Fibroblast of skin of right biceps (primary cell): ENCODE measurements around the gene KRTAP2-1.
"Not testable (repeated sequence)": the region's sequence is repeated elsewhere in the genome, so short reads cannot be mapped to it uniquely, and the experiment has no call there.

Experiments
- DNase-seq: peaks from one replicate; pipeline ENCODE4 v3.0.0-alpha.2; 2013

Gene KRTAP2-1, protein sequence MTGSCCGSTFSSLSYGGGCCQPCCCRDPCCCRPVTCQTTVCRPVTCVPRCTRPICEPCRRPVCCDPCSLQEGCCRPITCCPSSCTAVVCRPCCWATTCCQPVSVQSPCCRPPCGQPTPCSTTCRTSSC

DNA sequence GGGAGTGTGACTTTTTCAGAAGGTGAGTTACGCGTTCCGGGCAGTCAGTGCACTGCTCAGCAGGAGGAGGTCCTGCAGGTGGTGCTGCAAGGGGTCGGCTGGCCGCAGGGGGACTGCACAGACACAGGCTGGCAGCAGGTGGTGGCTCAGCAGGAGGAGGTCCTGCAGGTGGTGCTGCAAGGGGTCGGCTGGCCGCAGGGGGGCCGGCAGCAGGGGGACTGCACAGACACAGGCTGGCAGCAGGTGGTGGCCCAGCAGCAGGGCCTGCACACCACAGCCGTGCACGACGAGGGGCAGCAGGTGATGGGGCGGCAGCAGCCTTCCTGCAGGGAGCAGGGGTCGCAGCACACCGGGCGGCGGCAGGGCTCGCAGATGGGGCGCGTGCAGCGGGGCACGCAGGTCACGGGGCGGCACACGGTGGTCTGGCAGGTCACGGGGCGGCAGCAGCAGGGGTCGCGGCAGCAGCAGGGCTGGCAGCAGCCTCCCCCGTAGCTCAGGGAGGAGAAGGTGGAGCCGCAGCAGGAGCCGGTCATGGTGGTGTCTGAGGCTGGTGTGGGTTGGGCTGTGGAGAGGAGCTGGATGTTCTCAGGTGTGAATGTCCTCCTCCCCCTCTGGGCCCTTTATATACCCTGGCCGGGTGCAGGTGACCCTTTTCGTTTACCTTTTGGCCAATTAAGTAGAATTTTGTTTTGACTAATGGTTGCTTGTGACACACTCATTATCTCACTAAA, at the start of gene KRTAP2-1:
Gene KRTAP2-1, minus strand, starts transcription at position 582 of the 731 bp plus-strand sequence. Its CDS starts 49 bp downstream, at position 533.
- DNase-seq = not testable (repeated sequence)

DNA sequence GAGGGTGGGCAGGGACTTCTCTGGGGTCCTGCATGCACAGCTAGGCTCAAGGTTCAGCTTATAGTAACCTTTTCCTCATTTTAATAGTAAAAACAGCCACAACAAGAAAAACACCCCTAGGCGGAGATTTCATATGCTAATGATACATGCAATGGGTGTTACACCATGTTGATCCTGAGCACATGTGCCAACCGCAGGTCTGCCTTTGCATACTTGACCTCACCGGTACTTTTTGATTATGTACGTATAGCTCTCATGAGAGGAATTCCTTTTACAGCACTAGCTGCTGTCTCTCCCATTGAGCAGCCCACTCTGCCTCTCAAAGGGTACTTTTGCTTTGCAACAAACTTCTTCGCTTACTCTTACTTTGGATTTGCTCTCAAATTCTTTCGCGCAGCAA, 48.9 kb upstream of the KRTAP2-1 start:
- no peak for DNase-seq

DNA sequence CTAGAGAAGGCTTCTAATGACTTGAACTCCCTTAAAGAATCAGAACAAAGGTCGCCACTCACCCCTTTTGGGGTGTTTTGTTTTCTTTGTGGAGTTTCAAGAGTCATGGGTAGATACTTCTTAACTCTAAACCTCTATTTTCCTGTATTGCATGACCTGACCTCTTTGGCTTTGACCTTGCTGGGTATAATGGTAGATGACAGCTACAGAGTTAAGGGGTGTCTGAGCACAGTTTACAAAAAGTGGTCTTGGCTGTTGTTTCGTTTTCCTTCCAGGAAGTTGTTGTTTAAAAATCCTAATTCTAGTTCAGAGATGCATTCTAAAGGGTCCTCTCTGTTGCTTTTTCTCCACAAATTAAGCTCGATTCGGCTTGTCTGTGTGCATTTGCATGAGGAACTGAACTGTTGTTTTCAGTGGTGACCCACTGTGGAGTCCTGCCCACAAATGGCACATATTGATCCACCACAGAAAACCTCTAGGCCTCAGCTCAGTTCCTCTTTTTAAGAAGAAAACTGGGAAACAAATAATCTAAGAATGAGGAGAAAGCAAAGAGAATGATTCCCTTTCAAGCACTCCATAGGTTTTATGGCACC, 41.7 kb upstream of the KRTAP2-1 start:
- DNase-seq = not testable (repeated sequence)

DNA sequence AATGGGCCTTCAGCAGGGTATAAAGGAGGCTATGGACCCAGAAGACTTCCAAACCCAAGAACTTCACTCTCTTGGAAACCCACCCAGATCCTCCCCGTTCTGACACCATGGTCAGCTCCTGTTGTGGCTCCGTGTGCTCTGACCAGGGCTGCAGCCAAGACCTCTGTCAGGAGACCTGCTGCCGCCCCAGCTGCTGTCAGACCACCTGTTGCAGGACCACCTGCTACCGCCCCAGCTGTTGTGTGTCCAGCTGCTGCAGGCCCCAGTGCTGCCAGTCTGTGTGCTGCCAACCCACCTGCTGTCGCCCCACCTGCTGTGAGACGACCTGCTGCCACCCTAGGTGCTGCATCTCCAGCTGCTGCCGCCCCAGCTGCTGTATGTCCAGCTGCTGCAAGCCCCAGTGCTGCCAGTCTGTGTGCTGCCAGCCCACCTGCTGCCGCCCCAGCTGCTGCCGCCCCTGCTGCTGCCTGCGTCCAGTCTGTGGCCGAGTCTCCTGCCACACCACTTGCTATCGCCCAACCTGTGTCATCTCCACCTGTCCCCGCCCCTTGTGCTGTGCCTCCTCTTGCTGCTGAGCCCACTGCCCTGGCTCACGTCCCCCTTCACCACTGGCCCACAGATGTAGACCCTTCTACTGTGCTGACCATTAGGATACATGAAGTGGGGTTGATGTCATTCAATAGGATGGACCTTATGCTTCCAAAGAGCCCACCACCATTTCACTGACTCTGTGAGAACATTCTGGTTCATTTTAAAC, 37.2 kb upstream of the KRTAP2-1 start, which contains the start of gene KRTAP4-7:
Gene KRTAP4-7, plus strand, starts transcription at position 51 of the 757 bp plus-strand sequence. Its CDS starts 57 bp downstream, at position 108.
- not testable (repeated sequence) for DNase-seq

DNA sequence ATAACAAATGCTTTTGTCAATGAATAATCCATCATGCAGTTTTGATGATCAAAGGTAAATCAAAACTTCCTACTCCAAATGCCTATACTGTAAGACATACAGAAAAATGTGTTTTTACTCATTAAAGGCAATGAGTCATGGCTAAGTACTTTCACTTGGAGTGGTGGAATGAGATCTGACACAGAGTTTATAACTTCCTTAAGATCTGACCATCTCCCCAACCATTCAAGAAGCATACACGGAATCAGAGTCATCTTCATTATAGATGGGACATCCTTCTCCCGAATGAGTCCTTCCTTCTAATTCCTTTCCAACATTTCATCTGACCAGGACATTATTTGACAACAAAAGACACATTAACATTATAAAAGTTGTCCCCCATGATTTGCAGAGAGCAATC, 36.3 kb upstream of the KRTAP2-1 start:
- peak; percentile 86 for DNase-seq

DNA sequence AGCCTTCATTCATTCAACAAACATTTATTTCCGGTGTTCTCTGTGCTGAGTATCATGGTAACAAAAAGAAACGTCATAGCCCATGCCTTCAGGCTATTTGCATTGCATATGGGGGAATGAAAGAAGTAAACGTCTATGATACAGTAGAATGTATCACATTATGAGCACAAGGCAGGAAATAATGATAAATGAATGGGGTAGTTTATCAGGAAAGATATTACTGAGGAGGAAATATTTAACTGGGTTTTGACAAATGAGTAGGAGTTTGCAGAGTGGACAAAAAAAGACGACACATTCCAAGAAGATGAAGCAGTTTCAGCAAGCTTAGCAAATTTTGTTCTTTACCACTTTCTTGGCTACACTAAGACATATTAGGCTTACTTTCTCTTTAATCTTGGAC, 35.5 kb upstream of the KRTAP2-1 start:
- peak; percentile 61 for DNase-seq

DNA sequence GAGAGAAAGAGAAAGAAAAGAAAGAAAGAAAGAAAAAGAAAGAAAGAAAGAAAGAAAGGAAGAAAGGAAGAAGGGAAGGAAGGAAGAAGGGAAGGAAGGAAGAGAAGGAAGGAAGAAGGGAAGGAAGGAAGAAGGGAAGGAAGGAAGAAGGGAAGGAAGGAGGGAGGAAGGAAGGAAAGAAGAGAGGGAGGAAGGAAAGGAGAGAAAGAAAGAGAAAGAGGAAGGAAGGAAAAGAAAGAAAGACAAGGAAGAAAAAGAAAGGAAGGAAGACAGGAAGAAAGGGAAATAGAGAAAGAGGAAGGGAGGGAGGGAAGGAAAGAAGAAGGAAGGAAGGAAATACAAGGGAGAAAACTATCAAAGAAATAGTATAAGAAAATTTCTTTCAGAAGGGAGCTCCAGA, 29.7 kb upstream of the KRTAP2-1 start:
- DNase-seq = no peak

DNA sequence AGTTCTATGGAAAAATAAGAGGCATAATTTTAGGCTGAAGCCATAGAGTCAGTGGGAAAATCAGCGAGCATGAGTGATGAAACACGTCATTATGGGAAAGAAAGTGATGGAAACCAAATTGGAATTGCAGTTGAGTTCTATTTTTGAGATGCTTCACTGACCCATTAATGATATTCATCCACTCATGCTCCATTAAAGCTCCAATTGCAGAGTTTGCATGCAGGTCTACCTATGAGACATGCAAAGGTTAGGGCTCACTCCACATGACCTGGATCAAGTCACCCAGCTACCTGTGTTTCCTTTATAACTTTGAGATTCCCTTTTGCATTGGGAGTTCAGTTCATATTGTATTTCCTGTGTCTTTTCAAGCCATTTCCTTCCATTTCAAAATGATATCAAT, 26.6 kb upstream of the KRTAP2-1 start:
- no peak for DNase-seq

DNA sequence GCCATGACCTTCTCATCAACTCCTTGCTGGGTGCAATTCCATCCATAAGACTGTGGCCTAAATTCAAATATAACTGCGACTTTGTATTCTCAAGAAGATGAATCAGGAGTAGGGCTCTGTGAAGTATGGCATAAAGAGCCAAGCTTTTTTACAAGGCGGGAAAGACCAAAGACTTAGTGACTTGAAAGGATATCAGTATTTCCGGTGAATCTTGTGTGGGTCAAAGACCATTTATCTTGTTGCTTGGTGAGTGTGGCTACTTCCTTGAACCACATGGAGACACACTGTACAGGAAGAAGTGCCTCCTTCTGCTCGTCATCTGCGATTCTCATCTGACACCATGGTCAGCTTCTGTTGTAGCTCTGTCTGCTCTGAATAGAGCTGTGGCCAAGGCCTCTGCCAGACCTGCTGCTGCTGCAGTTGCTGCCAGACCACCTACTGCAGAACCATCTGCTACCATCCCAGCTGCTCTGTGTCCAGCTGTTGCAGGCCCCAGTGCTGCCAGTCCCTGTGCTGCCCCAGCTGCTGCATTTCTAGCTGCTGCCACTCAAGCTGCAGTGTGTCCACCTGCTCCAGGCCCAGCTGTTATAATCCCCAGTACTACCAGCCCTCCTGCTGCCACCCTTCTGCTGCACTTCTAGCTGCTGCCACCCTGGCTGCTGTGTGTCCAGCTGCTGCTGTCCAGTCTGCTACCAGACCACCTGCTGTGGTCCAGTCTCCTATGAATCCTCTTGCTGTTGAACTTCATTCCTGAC, 24.7 kb upstream of the KRTAP2-1 start:
- no peak for DNase-seq

DNA sequence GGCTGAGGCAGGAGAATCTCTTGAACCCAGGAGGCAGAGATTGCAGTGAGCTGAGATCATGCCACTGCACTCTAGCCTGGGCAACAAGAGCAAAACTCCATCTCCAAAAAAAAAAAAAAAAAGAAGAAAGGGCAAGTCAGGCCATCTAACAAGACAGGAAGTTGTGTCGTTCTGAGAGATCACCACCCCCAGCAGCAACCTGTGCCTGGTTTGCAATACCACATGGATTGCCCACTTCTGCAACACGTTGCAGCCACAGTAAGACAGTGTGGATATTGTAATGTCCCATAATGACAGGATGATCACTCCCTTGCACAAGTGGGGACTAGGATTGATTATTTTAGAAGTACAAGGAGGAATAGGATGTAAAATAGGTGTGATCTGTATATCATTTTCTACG, 21.9 kb upstream of the KRTAP2-1 start:
- no peak for DNase-seq

DNA sequence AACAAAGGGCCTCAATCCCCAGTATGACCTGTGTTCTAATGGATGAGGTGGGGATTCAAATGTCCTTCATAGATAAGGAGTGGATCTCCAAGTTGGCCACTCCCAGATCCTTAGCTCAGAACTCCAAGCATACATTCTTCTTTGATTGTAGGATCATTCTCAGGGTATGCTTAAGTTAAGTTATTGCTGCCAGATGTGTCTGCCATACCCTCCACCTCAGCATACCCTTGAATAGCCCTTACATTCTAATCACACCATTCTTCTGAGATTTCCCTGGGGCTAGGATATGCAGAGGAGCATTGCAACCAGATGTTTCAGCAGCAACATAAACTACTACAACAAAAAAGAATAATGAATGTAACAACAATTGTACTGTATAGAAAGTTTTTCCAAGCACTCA, 20.2 kb upstream of the KRTAP2-1 start:
- peak; percentile 62 for DNase-seq

DNA sequence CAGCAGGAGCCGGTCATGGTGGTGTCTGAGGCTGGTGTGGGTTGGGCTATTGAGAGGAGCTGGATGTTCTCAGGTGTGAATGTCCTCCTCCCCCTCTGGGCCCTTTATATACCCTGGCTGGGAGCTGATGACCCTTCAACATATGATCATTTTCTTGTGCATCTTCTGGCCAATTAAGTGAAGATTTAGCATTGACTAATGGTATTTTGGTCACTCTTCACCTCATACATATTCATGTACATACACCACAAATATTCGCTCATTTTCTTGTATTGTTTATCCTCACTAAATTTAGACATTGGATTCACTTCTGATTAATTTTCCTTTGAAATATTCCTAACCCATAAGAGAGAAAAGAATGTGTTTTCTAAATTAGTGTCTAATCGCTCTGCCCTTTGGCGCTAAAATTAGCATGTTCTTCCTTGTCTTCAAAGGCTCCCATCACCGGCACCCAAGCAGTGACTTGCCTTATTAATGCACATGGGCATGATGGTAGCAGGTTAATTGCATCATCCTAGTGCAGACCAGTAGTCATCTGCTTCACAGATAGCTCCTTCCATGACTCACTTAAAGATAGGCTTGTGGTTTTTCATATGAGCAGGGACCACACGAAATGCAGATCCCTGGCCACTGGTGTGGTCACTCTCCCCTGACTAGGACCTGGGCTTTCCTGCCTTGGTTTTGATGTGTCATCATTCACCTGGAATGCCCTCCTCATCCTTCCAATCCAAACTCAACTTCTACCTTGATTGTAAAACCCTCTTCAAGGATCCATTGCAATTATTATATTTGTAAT, 18.9 kb upstream of the KRTAP2-1 start, which contains the start of gene KRTAP2-4:
Gene KRTAP2-4, minus strand, starts transcription at position 51 of the 796 bp plus-strand sequence. Its CDS starts 34 bp downstream, at position 17.
- peak; percentile 92 for DNase-seq

DNA sequence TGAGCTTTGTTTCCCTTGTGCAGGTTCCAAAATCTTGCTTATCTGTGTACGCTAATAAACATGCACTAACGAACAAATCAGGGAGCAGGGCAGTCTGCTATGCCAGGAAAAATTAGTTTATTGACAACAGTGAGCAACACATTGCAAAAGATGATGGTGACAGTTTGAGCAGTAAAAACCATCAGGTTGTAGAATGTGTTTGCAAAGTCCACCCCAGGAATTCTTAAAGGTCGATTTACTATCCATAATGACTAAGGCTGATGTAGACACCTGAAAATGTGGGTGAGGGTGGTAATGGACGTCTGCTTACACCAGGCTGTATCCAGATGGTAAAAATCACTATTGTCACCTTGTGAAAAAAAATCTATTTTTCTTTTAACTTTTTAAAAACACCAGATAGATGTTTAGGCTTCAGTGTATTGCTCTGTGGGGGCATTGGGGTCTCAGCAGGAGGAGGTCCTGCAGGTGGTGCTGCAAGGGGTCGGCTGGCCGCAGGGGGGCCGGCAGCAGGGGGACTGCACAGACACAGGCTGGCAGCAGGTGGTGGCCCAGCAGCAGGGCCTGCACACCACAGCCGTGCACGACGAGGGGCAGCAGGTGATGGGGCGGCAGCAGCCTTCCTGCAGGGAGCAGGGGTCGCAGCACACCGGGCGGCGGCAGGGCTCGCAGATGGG, 18.0 kb upstream of the KRTAP2-1 start:
- DNase-seq = not testable (repeated sequence)

DNA sequence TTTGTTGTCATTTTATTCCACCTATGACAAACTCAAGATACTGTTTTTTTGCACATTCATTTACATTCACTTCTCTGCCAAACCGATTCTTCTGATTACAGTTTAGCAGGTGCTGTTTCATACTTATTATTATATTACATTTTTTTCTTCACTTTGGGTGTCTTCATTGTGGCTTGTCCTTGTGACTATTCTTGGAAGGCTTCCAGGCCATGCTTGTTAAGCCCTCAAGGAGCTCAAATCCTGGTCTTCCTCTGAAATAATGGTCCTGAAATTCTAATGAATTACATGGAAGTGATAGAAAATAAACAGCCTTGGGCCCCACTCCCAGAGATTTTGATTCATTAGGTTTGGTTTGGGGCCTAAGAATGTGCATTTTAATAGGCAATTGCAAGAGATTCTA, 17.2 kb upstream of the KRTAP2-1 start:
- no peak for DNase-seq

DNA sequence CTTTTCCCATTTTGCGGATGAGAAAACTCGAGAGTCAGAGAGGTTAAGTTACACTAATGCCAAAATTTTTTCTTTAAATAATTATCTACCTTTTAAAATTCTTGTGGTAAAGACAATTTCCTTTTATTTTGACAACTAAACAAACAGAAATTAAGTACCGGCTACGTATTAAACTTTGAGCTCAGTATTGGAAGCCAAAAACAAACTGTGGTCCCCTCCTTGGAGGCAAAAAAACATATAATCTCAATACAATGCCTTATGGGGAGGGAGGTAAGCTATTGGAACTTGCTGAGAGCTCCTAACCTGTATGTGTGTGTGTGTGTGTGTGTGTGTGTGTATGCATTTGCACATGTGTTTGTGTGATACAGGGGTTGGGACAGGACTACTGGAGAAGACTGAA, 16.3 kb upstream of the KRTAP2-1 start:
- DNase-seq = no peak

DNA sequence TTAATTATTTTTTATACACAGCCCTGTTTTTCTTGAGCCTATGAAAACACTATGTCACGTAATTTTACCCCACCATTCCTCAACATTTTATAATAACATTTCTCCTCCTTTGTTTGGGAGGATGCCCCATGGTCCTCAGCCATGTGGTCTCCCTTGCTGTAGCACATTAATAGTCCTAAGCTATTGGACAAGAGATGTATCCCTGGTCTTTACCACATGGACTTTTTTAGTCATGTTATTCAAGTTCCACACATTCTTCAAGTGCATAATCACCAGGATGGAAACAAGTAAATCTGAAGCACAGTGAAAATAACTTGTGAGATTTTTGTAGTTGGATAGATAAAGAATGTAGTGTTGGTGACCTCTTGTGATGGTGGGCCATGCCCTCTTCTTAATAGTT, 14.8 kb upstream of the KRTAP2-1 start:
- DNase-seq = peak; percentile 98

DNA sequence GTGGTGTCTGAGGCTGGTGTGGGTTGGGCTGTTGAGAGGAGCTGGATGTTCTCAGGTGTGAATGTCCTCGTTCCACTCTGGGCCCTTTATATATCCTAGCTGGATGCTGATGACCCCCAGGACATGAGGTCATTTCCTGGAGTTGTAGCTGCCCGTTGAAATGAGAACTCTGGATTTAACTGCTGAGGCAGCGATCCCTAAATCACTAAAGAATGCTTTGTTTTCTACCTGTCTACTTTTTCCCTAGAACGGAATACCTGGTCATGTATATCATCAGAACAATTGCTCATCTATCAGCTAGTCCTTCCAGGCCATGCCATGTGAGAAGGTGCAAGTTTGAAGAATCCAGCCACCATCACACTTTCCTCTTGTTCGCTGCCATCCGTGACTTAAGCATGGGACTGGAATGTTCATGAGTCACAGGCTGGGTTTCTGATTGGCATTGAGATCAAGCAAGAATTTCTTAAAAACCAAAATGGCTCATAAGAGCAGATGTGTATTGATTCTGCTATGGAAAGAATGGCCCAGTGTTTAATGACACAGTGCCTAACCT, 13.0 kb upstream of the KRTAP2-1 start, which contains the start of gene KRTAP2-3:
Gene KRTAP2-3, minus strand, starts transcription at position 63 of the 553 bp plus-strand sequence. CDS start 64 bp downstream, outside the sequence.
- peak; percentile 98 for DNase-seq

DNA sequence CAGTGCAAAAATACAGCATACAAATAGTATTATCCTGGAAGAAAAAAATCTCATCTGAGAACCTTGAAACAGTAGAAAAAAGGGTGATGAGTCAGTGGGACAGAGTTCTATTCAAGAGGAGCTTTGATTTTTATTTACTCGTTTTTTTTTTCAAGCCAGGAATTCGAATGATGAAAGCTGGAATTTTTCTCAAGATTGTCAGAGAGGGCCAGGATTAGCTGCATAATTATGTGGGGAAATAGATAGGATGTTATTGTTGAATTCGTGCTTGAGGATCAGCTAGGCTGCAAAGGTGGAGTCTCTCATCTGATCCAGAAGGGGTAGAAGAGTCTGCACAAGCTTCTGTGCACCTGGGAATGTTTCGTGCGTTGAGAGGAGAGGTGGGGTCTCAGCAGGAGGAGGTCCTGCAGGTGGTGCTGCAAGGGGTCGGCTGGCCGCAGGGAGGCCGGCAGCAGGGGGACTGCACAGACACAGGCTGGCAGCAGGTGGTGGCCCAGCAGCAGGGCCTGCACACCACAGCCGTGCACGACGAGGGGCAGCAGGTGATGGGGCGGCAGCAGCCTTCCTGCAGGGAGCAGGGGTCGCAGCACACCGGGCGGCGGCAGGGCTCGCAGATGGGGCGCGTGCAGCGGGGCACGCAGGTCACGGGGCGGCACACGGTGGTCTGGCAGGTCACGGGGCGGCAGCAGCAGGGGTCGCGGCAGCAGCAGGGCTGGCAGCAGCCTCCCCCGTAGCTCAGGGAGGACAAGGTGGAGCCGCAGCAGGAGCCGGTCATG, 12.3 kb upstream of the KRTAP2-1 start:
- peak; percentile 96 for DNase-seq

DNA sequence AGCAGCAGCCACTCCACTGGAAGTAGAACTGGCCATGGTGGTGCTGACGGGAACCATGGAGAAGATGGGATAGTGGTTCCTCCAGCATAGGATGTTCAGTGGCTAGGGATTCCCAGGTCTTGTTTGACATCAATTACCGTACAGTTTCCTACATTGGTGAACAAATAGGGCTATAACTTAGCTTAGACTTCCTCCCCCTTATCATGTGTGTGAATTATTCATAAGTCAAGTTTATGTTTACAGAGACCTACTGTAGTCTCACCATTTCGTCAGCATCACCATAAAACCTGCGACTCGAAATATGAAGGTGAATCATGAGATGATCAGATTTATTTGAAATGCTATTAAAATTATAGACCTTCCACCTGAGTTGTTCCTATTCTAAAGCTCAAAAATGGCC, 11.6 kb upstream of the KRTAP2-1 start:
- DNase-seq = no peak

DNA sequence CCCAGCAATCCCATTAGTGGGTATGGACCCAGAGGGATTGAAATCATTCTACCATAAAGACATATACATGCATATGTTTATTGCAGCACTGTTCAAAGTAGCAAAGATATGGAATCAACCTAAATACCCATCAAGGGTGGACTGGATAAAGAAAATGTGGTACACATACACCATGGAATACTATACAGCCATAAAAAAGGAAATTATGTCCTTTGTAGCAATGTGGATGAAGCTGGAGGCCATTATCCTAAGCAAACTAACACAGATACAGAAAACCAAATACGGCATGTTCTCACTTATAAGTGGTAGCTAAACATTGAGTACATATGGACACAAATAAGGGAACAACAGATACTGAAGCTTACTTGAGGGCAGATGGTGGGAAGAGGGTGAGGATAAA, 10.4 kb upstream of the KRTAP2-1 start:
- DNase-seq = no peak
